Measurements from ENCODE around the gene ASIC2. TPM values are rescaled to one million over a fixed set of nuclear protein-coding genes. Genes with fewer than 3 reads are reported as not detected.

ASIC2 gene
- total RNA-seq, 1 donor from 2014 or later, result not detected

DNA sequence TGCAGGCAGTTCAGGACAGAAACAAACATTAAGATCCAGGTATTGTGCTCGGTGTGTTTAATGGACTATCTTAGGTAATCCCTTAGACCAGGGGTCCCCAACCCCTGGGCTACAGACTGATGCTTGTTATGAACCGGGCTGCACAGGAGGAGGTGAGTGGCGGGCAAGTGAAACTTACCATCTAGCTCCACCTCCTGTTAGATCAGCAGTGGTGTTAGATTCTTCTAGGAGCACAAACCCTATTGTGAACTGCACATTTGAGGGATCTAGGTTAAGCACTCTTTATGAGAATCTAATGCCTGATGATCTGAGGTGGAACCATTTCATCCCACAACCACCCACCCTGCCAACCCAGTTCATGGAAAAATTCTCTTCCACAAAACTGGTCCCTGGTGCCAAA is 37.8 kb upstream of the ASIC2 start:
- Histone ChIP-seq H3K9me3 (no peaks in the 10 kb centered on the region), H3K27ac (no peak overlapping the region), H3K4me1 (no peaks in the 10 kb centered on the region), H3K36me3 (no peaks in the 10 kb centered on the region), H3K27me3 (no peaks in the 10 kb centered on the region), H3K4me3 (no peak overlapping the region)
- intact Hi-C loops (cut with DNase I), result no loop called here
- DNase-seq (ENCODE audit: low spot score in 2 of 2), result no peak
- TF ChIP-seq, protein P1, sequence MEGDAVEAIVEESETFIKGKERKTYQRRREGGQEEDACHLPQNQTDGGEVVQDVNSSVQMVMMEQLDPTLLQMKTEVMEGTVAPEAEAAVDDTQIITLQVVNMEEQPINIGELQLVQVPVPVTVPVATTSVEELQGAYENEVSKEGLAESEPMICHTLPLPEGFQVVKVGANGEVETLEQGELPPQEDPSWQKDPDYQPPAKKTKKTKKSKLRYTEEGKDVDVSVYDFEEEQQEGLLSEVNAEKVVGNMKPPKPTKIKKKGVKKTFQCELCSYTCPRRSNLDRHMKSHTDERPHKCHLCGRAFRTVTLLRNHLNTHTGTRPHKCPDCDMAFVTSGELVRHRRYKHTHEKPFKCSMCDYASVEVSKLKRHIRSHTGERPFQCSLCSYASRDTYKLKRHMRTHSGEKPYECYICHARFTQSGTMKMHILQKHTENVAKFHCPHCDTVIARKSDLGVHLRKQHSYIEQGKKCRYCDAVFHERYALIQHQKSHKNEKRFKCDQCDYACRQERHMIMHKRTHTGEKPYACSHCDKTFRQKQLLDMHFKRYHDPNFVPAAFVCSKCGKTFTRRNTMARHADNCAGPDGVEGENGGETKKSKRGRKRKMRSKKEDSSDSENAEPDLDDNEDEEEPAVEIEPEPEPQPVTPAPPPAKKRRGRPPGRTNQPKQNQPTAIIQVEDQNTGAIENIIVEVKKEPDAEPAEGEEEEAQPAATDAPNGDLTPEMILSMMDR (IDR thresholded peaks at IDR 0.05), result no peak

DNA sequence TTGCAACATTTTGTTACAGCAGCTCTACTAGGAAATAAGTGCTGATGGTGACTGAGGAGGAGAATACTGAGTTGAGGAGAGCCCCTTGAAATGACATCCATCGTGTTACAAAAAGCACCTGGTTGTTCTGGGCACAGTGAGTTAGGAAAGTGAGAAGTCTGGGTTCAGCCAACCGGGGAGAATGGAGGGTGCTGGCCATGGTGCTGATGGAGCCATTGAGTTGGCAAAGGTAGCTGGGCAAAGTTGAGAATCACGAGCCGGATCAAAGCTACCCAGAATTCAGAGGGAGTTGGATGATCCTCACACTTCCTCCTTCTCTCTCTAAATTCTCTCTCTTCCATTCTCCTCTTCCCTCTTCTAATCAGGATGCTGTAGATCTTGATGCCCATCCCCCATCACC is 35.0 kb upstream of the ASIC2 start:
- no peak for DNase-seq (ENCODE audit: low spot score in 2 of 2)
- Histone ChIP-seq H3K27me3 (no peaks in the 10 kb centered on the region), H3K9me3 (no peaks in the 10 kb centered on the region), H3K4me3 (no peak overlapping the region), H3K27ac (no peak overlapping the region), H3K36me3 (no peaks in the 10 kb centered on the region), H3K4me1 (no peaks in the 10 kb centered on the region)
- intact Hi-C loops (cut with DNase I), result no loop called here
- TF ChIP-seq, protein P1 (IDR thresholded peaks at IDR 0.05), result no peak

DNA sequence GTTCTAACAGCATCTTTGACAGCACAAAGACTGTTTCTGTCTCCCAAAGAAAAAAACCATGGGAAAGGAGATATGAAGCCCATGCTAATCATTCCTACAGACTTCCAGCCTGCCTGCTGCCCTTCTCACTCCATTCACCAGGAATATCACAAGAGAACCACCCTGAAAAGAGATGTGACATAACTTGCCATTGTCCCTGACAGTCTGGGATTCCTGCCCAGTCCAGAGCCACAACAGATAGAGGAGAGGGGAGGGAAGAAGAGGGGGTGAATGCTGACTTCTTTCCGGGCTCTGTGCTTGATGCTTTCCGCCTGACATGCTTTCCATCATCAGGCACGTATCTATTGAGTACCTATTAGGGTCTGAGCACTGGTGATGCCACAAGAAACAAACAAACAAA is 31.6 kb upstream of the ASIC2 start:
- Histone ChIP-seq H3K27me3 (no peaks in the 10 kb centered on the region), H3K4me3 (no peak overlapping the region), H3K27ac (no peak overlapping the region), H3K4me1 (no peaks in the 10 kb centered on the region), H3K36me3 (no peaks in the 10 kb centered on the region), H3K9me3 (no peaks in the 10 kb centered on the region)
- no peak for DNase-seq (ENCODE audit: low spot score in 2 of 2)
- intact Hi-C loops (cut with DNase I), result no loop called here
- TF ChIP-seq, protein P1 (IDR thresholded peaks at IDR 0.05), result no peak

GRCh38 chr17:33322063-33322462 is 29.0 kb upstream of the ASIC2 start:
- no peaks in the 10 kb centered on the region for H3K9me3 ChIP-seq
- TF ChIP-seq, protein P1 (IDR thresholded peaks at IDR 0.05), result no peak
- no peak for DNase-seq (ENCODE audit: low spot score in 2 of 2)
- no peaks in the 10 kb centered on the region for H3K36me3 ChIP-seq
- no peaks in the 10 kb centered on the region for H3K4me1 ChIP-seq
- H3K27ac ChIP-seq, result no peak overlapping the region
- no peaks in the 10 kb centered on the region for H3K27me3 ChIP-seq
- intact Hi-C loops (cut with DNase I), result no loop called here
- H3K4me3 ChIP-seq, result no peak overlapping the region

DNA sequence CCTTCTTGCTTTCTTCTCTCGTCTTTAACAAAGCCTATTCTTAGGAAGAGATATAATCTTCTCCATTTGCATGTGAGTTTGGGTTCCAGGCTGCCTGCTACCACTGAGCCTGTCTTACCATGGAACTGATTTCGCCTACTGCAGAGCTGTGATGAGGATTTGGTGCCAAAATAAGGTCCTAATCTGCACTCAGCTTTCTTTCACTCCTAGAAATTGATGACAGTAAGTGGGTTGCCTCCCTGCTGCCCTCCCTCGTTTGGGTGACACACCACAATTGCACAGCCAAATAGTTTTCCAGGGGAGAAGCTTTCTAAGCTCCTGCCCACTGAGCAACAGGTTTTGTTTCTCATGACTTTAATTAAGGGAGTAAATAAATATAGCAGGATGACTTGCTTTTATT is 25.1 kb upstream of the ASIC2 start:
- no peaks in the 10 kb centered on the region for H3K36me3 ChIP-seq
- no peak for DNase-seq (ENCODE audit: low spot score in 2 of 2)
- H3K27me3 ChIP-seq, result no peaks in the 10 kb centered on the region
- intact Hi-C loops (cut with DNase I), result no loop called here
- no peak overlapping the region for H3K4me3 ChIP-seq
- TF ChIP-seq, protein P1 (IDR thresholded peaks at IDR 0.05), result no peak
- no peak overlapping the region for H3K27ac ChIP-seq
- H3K9me3 ChIP-seq, result no peaks in the 10 kb centered on the region
- H3K4me1 ChIP-seq, result no peaks in the 10 kb centered on the region

GRCh38 chr17:33316746-33317145 is 23.7 kb upstream of the ASIC2 start:
- no peaks in the 10 kb centered on the region for H3K27me3 ChIP-seq
- TF ChIP-seq, protein P1 (IDR thresholded peaks at IDR 0.05), result no peak
- H3K4me3 ChIP-seq, result no peak overlapping the region
- no peaks in the 10 kb centered on the region for H3K9me3 ChIP-seq
- intact Hi-C loops (cut with DNase I), result no loop called here
- no peaks in the 10 kb centered on the region for H3K4me1 ChIP-seq
- H3K27ac ChIP-seq, result no peak overlapping the region
- no peak for DNase-seq (ENCODE audit: low spot score in 2 of 2)
- no peaks in the 10 kb centered on the region for H3K36me3 ChIP-seq

Measured in ascending aorta (tissue), 2 donors.